ENCODE data around the gene NUDT5.

NUDT5 gene

GRCh38 chr10:12194752-12195271, 879 bp downstream of the NUDT5 start:
- peak overlapping the region; percentile 98 for H3K4me3 ChIP-seq (replicated peaks; ENCODE audit: low read depth, low read length)
- no peak for DNase-seq (ENCODE audit: extremely low read depth, low read depth)
- no peak for TF ChIP-seq CTCF (IDR thresholded peaks at IDR 0.05; ENCODE audit: low read depth, low read length, missing control alignments)

DNA sequence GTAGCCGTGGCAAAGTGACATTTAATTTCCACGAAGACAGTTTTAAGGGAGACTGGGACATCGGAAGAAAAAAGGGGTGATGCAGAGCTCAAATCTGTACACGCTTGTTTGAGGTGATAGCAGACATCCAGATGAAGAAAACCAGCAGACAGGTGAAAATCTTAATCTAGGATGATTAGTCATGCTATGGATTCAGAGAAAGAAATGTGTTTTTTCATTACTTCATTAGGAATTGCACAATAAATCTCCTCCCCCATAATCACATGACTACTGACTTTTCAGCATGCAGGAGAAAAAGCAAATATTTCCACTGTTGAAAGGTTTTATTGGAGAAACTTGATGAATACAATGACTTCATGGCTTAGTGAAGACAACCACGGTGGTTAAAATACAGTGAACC, 2.5 kb downstream of the NUDT5 start:
- peak overlapping the region; percentile 98; the same call in 1 of the 2 replicates for H3K4me3 ChIP-seq (replicated peaks; ENCODE audit: low read depth, low read length)
- DNase-seq (ENCODE audit: extremely low read depth, low read depth): no peak
- no peak for TF ChIP-seq CTCF (IDR thresholded peaks at IDR 0.05; ENCODE audit: low read depth, low read length, missing control alignments)

DNA sequence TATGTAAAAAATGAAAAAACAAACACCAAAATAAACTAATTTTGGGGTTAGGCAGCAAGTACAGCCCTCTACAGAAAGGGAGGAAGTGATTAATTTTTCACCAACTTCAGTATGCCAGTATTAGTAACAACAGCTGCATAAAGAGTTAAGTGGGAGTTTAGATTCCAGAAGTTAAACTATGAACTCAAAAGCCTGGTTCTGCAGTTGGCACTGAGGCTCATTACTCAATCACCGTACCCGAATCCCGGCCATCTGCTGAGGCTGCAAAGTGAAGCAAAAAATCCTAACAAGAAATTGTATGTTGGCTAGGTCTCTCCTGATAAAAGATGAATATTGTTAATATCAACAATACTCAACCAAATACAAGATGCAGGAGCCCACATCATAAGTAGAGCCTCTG, 4.0 kb downstream of the NUDT5 start:
- no peak overlapping the region for H3K4me3 ChIP-seq (replicated peaks; ENCODE audit: low read depth, low read length)
- no peak for TF ChIP-seq CTCF (IDR thresholded peaks at IDR 0.05; ENCODE audit: low read depth, low read length, missing control alignments)
- DNase-seq (ENCODE audit: extremely low read depth, low read depth): no peak

GRCh38 chr10:12189426-12189825, 6.3 kb downstream of the NUDT5 start:
- no peak overlapping the region for H3K4me3 ChIP-seq (replicated peaks; ENCODE audit: low read depth, low read length)
- TF ChIP-seq CTCF (IDR thresholded peaks at IDR 0.05; ENCODE audit: low read depth, low read length, missing control alignments): no peak
- no peak for DNase-seq (ENCODE audit: extremely low read depth, low read depth)

DNA sequence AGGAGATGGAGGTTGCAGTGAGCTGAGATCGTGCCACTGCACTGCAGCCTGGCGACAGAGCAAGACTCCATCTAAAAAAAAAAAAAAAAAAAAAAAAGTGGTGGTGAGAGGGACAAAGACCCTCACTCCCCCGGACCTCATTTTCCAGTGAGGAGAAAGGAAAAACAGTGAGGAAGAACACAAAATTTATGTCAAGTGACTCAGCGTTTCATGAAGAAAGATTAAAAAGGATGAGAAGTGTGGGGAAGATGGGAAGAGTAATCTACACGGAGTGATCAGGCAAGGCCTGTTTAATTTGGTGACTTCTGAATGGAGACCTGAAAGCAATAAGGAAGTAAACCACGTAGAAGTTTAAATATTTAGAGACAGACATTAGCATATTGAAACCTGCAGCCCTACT, 7.0 kb downstream of the NUDT5 start:
- no peak for DNase-seq (ENCODE audit: extremely low read depth, low read depth)
- no peak overlapping the region for H3K4me3 ChIP-seq (replicated peaks; ENCODE audit: low read depth, low read length)
- no peak for TF ChIP-seq CTCF (IDR thresholded peaks at IDR 0.05; ENCODE audit: low read depth, low read length, missing control alignments)

DNA sequence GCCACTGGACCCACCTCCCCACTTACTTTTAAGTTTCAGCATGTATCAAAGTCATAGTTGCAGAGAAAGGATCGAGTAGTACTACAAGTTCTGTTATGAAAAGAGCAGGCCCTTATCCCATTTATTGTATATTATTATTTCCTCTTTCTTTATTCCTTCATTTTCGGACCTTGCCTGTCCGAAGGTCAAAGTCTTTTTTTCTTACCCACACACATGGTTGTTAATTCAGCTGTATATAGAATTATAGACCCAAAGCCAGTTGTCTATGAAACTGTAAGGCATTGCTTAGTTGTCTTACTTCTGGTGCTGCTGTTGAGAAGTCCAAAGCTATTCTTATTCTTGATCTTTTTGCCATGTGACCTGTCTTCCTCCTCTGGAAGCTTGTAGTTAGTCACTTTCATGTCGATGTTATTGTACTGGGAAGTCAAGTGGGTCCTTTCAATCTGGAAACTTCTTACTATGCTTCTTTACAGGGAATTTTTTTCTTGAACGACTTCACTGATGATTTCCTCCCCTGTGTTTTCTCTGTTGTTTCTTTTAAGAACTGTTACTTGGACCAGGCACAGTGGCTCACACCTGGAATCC, 8.3 kb downstream of the NUDT5 start:
- DNase-seq (ENCODE audit: extremely low read depth, low read depth): no peak
- no peak for TF ChIP-seq CTCF (IDR thresholded peaks at IDR 0.05; ENCODE audit: low read depth, low read length, missing control alignments)
- no peak overlapping the region for H3K4me3 ChIP-seq (replicated peaks; ENCODE audit: low read depth, low read length)

GRCh38 chr10:12186323-12186722, 9.4 kb downstream of the NUDT5 start:
- no peak for DNase-seq (ENCODE audit: extremely low read depth, low read depth)
- H3K4me3 ChIP-seq (replicated peaks; ENCODE audit: low read depth, low read length): no peak overlapping the region
- no peak for TF ChIP-seq CTCF (IDR thresholded peaks at IDR 0.05; ENCODE audit: low read depth, low read length, missing control alignments)

Data from HFF-Myc (cell line).